Measurements from ENCODE around the gene ABCB11. TPM values are rescaled to one million over a fixed set of nuclear protein-coding genes. Genes with fewer than 3 reads are reported as not detected.

Gene ABCB11
- total and polyA plus RNA-seq, 3 experiments from 2014 or later = not detected

- Mint-ChIP-seq H3K4me3 (no peak overlapping the region), H3K36me3 (peaks cover 0 to 13% (median 0%) of the 10 kb centered on the region in 3 donors)
Observed at GRCh38 chr2:169036736-169037440, 5.8 kb upstream of the ABCB11 start.

DNA sequence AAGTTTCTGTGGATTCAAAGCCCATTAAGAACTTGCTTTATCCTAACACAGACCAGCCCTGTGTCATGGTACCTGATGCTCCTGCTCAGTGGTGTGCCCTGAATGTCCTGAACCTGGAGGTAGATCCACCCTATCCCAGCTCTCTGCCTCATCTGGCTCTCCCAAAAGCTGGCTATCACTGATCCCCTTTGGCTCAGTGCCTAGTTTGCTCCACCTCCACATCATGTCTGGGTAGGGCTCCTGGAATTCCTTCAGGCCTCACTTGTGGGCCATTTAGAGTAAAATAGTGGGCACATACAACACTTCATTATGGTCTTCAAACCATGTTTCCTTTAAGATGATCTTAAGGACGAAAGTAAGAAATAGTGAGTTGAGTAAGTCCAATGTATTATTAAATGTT, 4.8 kb upstream of the ABCB11 start:
- CTCF ChIA-PET = no interaction called here
- H3K9me3 Mint-ChIP-seq = peaks cover 0 to 5% (median under 1%) of the 10 kb centered on the region in 5 donors

More at GRCh38 chr2:169036736-169037440, 5.8 kb upstream of the ABCB11 start:
- Mint-ChIP-seq H3K4me1 (peaks cover 10 to 20% (median 15%) of the 10 kb centered on the region in 3 donors), H3K27ac (no peak overlapping the region), H3K27me3 (peaks cover 0 to 2% of the 10 kb centered on the region in 2 donors), H3K9me3 (peaks cover 0 to 6% (median 3%) of the 10 kb centered on the region in 5 donors)
- Histone ChIP-seq H3K36me3 (ENCODE audit: insufficient read depth, low read length) (no peaks in the 10 kb centered on the region), H3K4me1 (ENCODE audit: insufficient read depth, low read length) (no peaks in the 10 kb centered on the region), H3K27ac (ENCODE audit: low read depth, low read length) (no peak overlapping the region), H3K27me3 (ENCODE audit: insufficient read depth, low read length, poor library complexity, severe bottlenecking) (no peaks in the 10 kb centered on the region), H3K9me3 (ENCODE audit: low read length) (no peaks in the 10 kb centered on the region), H3K4me3 (ENCODE audit: low read length) (no peak overlapping the region)
- DNase-seq = no peak
- POLR2A ChIA-PET = no interaction called here
- CTCF ChIA-PET = no interaction called here

GRCh38 chr2:169034984-169035544, 3.9 kb upstream of the ABCB11 start:
- Mint-ChIP-seq H3K4me1 (peaks cover 8 to 15% (median 14%) of the 10 kb centered on the region in 3 donors), H3K27me3 (peaks cover 0 to 2% of the 10 kb centered on the region in 2 donors), H3K4me3 (peak overlapping the region in 1 of 7 donors; percentile 55), H3K36me3 (peaks cover 0 to 12% (median 0%) of the 10 kb centered on the region in 3 donors), H3K27ac (peak overlapping the region in 1 of 8 donors; percentile 7), H3K9me3 (peaks cover 0 to 5% (median 2%) of the 10 kb centered on the region in 5 donors)
- DNase-seq = no peak
- Histone ChIP-seq H3K27me3 (ENCODE audit: insufficient read depth, low read length, poor library complexity, severe bottlenecking) (no peaks in the 10 kb centered on the region), H3K9me3 (ENCODE audit: low read length) (no peaks in the 10 kb centered on the region), H3K36me3 (ENCODE audit: insufficient read depth, low read length) (no peaks in the 10 kb centered on the region), H3K4me3 (ENCODE audit: low read length) (no peak overlapping the region), H3K27ac (ENCODE audit: low read depth, low read length) (no peak overlapping the region), H3K4me1 (ENCODE audit: insufficient read depth, low read length) (no peaks in the 10 kb centered on the region)
- ChIA-PET CTCF (interaction anchor here (1.4 to 1.8 kb wide), 2 partner anchors 73 to 107 kb away, joined by 4 to 5 read pairs; no protein-coding TSS in a partner anchor), POLR2A (no interaction called here)

More for the DNA sequence above, 4.8 kb upstream of the ABCB11 start:
- Histone ChIP-seq H3K27me3 (ENCODE audit: insufficient read depth, low read length, poor library complexity, severe bottlenecking) (no peaks in the 10 kb centered on the region), H3K9me3 (ENCODE audit: low read length) (no peaks in the 10 kb centered on the region), H3K27ac (ENCODE audit: low read depth, low read length) (no peak overlapping the region), H3K4me3 (ENCODE audit: low read length) (no peak overlapping the region), H3K4me1 (ENCODE audit: insufficient read depth, low read length) (no peaks in the 10 kb centered on the region), H3K36me3 (ENCODE audit: insufficient read depth, low read length) (no peaks in the 10 kb centered on the region)
- POLR2A ChIA-PET = no interaction called here
- DNase-seq = no peak
- H3K27ac Mint-ChIP-seq = peak overlapping the region in 1 of 8 donors; percentile 43
- H3K4me1 Mint-ChIP-seq = peaks cover 8 to 16% (median 15%) of the 10 kb centered on the region in 3 donors
- H3K36me3 Mint-ChIP-seq = peaks cover 0 to 11% (median 0%) of the 10 kb centered on the region in 3 donors
- no peak overlapping the region for H3K4me3 Mint-ChIP-seq
- H3K27me3 Mint-ChIP-seq = peaks cover 0 to 2% of the 10 kb centered on the region in 2 donors

- Mint-ChIP-seq H3K4me1 (peaks cover 6 to 10% (median 10%) of the 10 kb centered on the region in 3 donors), H3K4me3 (peak overlapping the region in 1 of 7 donors; percentile 1), H3K9me3 (peaks cover 0 to 5% (median 2%) of the 10 kb centered on the region in 5 donors), H3K27ac (peak overlapping the region in 2 of 8 donors; percentile 6 to 21), H3K27me3 (no peaks in the 10 kb centered on the region), H3K36me3 (peaks cover 0 to 12% (median 0%) of the 10 kb centered on the region in 3 donors)
- H3K27me3 ChIP-seq (ENCODE audit: insufficient read depth, low read length, poor library complexity, severe bottlenecking) = no peaks in the 10 kb centered on the region
- H3K4me1 ChIP-seq (ENCODE audit: insufficient read depth, low read length) = no peaks in the 10 kb centered on the region
- no peak for DNase-seq
- no peak overlapping the region for H3K27ac ChIP-seq (ENCODE audit: low read depth, low read length)
- CTCF ChIA-PET = interaction anchor here (1.4 to 1.8 kb wide), 3 partner anchors 74 to 108 kb away, joined by 4 to 5 read pairs (median 4); no protein-coding TSS in a partner anchor
- H3K36me3 ChIP-seq (ENCODE audit: insufficient read depth, low read length) = no peaks in the 10 kb centered on the region
- POLR2A ChIA-PET = no interaction called here
- no peak overlapping the region for H3K4me3 ChIP-seq (ENCODE audit: low read length)
- H3K9me3 ChIP-seq (ENCODE audit: low read length) = no peaks in the 10 kb centered on the region
Observed at GRCh38 chr2:169034256-169034655, 3.1 kb upstream of the ABCB11 start.

- Histone ChIP-seq H3K4me3 (ENCODE audit: low read length) (no peak overlapping the region), H3K27ac (ENCODE audit: low read depth, low read length) (no peak overlapping the region), H3K36me3 (ENCODE audit: insufficient read depth, low read length) (no peaks in the 10 kb centered on the region), H3K27me3 (ENCODE audit: insufficient read depth, low read length, poor library complexity, severe bottlenecking) (no peaks in the 10 kb centered on the region), H3K4me1 (ENCODE audit: insufficient read depth, low read length) (peaks cover 7% of the 10 kb centered on the region), H3K9me3 (ENCODE audit: low read length) (no peaks in the 10 kb centered on the region)
- DNase-seq = no peak
- Mint-ChIP-seq H3K27me3 (no peaks in the 10 kb centered on the region), H3K4me3 (no peak overlapping the region), H3K9me3 (peaks cover 0 to 5% (median 2%) of the 10 kb centered on the region in 5 donors), H3K4me1 (peaks cover 10 to 20% (median 16%) of the 10 kb centered on the region in 3 donors), H3K27ac (no peak overlapping the region), H3K36me3 (peaks cover 0 to 12% (median 0%) of the 10 kb centered on the region in 3 donors)
- ChIA-PET CTCF (interaction anchor here (1.3 kb wide), 1 partner anchor 102 kb away, joined by 3 read pairs; no protein-coding TSS in a partner anchor), POLR2A (no interaction called here)
Observed at GRCh38 chr2:169029341-169029740, 1.8 kb downstream of the ABCB11 start.

DNA sequence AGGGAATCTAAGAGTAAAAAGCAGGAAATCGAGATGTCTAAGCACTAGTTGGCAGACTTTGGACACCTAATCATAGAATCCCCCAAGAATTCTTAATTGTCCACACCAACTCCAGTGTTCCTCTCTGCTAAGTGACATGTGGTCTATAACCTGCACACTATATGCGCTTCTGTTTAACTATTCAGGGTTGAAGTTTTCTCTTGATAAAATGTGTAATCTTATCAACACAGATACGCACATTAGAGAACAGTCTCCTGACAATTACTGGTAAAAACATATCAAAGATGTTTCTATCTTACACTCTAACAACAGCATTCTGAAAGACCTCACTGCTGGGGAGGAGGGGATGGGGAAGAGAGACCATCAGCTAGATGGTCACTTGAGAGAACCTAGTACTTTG, 3.9 kb downstream of the ABCB11 start:
- H3K4me3 ChIP-seq (ENCODE audit: low read length) = no peak overlapping the region
- Mint-ChIP-seq H3K27ac (no peak overlapping the region), H3K27me3 (no peaks in the 10 kb centered on the region), H3K9me3 (peaks cover 0 to 2% (median 0%) of the 10 kb centered on the region in 5 donors), H3K4me3 (no peak overlapping the region), H3K36me3 (peaks cover 0 to 4% (median 0%) of the 10 kb centered on the region in 3 donors), H3K4me1 (peaks cover 7 to 15% (median 11%) of the 10 kb centered on the region in 3 donors)
- H3K27me3 ChIP-seq (ENCODE audit: insufficient read depth, low read length, poor library complexity, severe bottlenecking) = no peaks in the 10 kb centered on the region
- H3K27ac ChIP-seq (ENCODE audit: low read depth, low read length) = no peak overlapping the region
- peaks cover 7% of the 10 kb centered on the region for H3K4me1 ChIP-seq (ENCODE audit: insufficient read depth, low read length)
- ChIA-PET CTCF (no interaction called here), POLR2A (no interaction called here)
- H3K36me3 ChIP-seq (ENCODE audit: insufficient read depth, low read length) = no peaks in the 10 kb centered on the region
- DNase-seq = no peak
- no peaks in the 10 kb centered on the region for H3K9me3 ChIP-seq (ENCODE audit: low read length)

GRCh38 chr2:169026056-169026455, 5.1 kb downstream of the ABCB11 start:
- no peaks in the 10 kb centered on the region for H3K27me3 ChIP-seq (ENCODE audit: insufficient read depth, low read length, poor library complexity, severe bottlenecking)
- no peaks in the 10 kb centered on the region for H3K36me3 ChIP-seq (ENCODE audit: insufficient read depth, low read length)
- Mint-ChIP-seq H3K4me3 (no peak overlapping the region), H3K4me1 (peaks cover 7 to 15% (median 11%) of the 10 kb centered on the region in 3 donors), H3K27ac (no peak overlapping the region), H3K36me3 (peaks cover 0 to 3% (median 0%) of the 10 kb centered on the region in 3 donors), H3K27me3 (no peaks in the 10 kb centered on the region), H3K9me3 (peaks cover 0 to 2% (median 0%) of the 10 kb centered on the region in 5 donors)
- ChIA-PET POLR2A (no interaction called here), CTCF (no interaction called here)
- H3K27ac ChIP-seq (ENCODE audit: low read depth, low read length) = no peak overlapping the region
- no peaks in the 10 kb centered on the region for H3K9me3 ChIP-seq (ENCODE audit: low read length)
- H3K4me3 ChIP-seq (ENCODE audit: low read length) = no peak overlapping the region
- DNase-seq = no peak
- peaks cover 7% of the 10 kb centered on the region for H3K4me1 ChIP-seq (ENCODE audit: insufficient read depth, low read length)

GRCh38 chr2:169023161-169023560, 8.0 kb downstream of the ABCB11 start:
- H3K9me3 Mint-ChIP-seq = no peaks in the 10 kb centered on the region
- no peaks in the 10 kb centered on the region for H3K36me3 Mint-ChIP-seq
- no peak overlapping the region for H3K4me3 Mint-ChIP-seq
- Histone ChIP-seq H3K27me3 (ENCODE audit: insufficient read depth, low read length, poor library complexity, severe bottlenecking) (no peaks in the 10 kb centered on the region), H3K4me3 (ENCODE audit: low read length) (no peak overlapping the region), H3K36me3 (ENCODE audit: insufficient read depth, low read length) (no peaks in the 10 kb centered on the region), H3K9me3 (ENCODE audit: low read length) (no peaks in the 10 kb centered on the region), H3K27ac (ENCODE audit: low read depth, low read length) (no peak overlapping the region), H3K4me1 (ENCODE audit: insufficient read depth, low read length) (peaks cover 7% of the 10 kb centered on the region)
- peaks cover 7 to 15% (median 11%) of the 10 kb centered on the region in 3 donors for H3K4me1 Mint-ChIP-seq
- no peak for DNase-seq
- POLR2A ChIA-PET = interaction anchor here (0.7 kb wide), 1 partner anchor 93 kb away, joined by 3 read pairs; no protein-coding TSS in a partner anchor
- CTCF ChIA-PET = no interaction called here
- H3K27me3 Mint-ChIP-seq = peaks cover 0 to 4% of the 10 kb centered on the region in 2 donors
- H3K27ac Mint-ChIP-seq = no peak overlapping the region

Data from CD8-positive, alpha-beta memory T cell (primary cell).